Measurements from ENCODE around the gene TMCC3. TPM values are rescaled to one million over a fixed set of nuclear protein-coding genes. Genes with fewer than 3 reads are reported as not detected.

TMCC3 gene
- total RNA-seq (2022; extraction: Qiagen RNA extraction) = 0.88 to 1.7 TPM (median 1.1 TPM) in 5 replicates

GRCh38 chr12:94650143-94651056 is at the start of gene TMCC3:
Gene TMCC3 (minus strand): TSS chr12:94650557. CDS start chr12:94650430, 127 bp downstream.

Other genes starting within 250 kb of the TMCC3 start
- gene CEP83, start 190.7 kb downstream of the TMCC3 start, total RNA-seq (2022; extraction: Qiagen RNA extraction) = 6.4 to 8.2 TPM (median 7.2 TPM) in 5 replicates

Data from A549 treated with Mapracorat at 1 μM for 4 hours (cell line).